Stimulated activated CD4-positive, alpha-beta T cell treated with anti-CD3 and anti-CD28 coated beads, Interleukin-1b, Interleukin-23, amount 100 ng/mL, for 48 hours (primary cell): Measurements from ENCODE around the gene KCTD14.
"Not testable (repeated sequence)": the region's sequence is repeated elsewhere in the genome, so short reads cannot be mapped to it uniquely, and the experiment has no call there.

ENCODE experiments used
- DNase-seq: peaks from one replicate; pipeline ENCODE4 v3.0.0-alpha.2; 2020

The KCTD14 gene

DNA sequence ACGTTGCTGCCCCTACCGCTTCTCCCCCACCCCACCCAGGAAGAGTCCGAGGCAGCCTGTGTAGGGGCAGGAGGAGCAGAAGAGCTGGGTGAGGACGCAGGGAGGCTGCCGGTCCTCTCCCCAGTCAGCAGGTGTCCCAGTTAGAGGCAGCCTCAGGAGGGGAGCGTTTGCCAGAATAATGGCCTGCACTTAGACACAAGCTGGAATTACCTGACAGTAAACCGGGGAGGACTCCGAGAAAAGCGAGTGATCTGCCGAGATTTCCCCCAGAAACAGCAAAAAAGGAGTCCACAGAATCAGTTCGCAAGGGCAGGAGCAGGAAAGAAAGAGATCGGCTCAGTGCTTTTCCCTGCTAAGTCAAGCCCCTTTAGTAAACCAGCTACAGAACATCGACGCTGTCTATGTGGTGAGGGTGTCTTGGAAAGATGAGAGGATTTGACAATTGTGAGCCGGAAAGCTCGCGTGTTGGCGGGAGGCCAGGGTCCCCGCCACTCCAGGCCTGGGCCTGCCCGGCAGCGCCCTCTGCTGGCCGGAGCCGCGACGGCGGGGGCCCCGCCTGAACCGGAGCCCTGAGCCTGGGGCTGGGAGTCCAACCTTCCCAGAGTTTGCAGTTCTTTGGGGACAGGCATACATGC, 22.9 kb upstream of the KCTD14 start:
- peak; percentile 70 for DNase-seq

DNA sequence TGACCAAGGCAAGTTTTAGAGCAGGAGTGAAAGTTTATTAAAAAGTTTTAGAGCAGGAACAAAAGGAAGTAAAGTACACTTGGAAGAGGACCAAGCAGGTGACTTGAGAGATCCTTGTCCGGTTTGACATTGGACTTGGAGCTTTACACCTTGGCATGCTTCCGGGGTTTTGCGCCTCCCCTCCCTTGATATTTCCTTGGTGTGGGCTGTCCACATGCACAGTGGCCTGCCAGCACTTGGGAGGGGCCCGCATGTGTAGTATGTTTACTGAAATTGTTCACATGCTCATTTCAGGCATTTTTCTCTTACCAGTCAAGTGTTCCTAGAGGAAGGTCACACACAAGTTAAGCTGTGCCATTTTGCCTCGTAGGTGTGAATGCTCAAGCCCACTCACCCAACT, 21.6 kb upstream of the KCTD14 start:
- DNase-seq = no peak

DNA sequence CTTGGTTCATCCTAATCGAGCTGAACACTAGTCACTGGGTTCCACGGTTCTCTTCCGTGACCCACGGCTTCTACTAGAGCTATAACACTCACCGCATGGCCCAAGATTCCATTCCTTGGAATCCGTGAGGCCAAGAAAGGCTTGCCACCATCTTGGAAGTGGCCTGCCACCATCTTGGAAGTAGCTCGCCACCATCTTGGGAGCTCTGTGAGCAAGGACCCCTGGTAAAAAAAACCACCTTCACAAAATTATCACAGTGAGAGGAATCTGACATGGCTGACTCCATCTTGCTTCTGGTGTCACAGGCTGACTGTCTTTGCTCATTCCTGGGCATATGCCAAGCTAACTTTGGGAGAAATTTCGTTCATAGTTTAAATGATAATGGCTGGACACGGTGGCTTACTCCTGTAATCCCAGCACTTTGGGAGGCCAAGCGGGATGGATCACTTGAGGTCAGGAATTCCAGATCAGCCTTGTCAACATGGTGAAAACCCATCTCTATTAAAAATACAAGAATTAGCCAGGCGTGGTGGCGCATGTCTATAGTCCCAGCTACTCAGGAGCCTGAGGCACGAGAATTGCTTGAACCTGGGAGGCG, 18.9 kb upstream of the KCTD14 start:
- no peak for DNase-seq

DNA sequence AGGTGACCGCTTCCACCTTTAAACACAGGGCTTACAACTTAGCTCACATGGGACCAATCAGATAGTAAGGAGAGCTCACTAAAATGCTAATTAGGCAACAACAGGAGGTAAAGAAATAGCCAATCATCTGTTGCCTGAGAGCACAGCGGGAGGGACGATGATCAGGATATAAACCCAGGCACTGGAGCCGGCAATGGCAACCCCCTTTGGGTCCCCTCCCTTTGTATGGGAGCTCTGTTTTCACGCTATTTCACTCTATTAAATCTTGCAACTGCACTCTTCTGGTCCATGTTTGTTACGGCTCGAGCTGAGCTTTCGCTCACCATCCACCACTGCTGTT, 18.3 kb upstream of the KCTD14 start:
- not testable (repeated sequence) for DNase-seq

DNA sequence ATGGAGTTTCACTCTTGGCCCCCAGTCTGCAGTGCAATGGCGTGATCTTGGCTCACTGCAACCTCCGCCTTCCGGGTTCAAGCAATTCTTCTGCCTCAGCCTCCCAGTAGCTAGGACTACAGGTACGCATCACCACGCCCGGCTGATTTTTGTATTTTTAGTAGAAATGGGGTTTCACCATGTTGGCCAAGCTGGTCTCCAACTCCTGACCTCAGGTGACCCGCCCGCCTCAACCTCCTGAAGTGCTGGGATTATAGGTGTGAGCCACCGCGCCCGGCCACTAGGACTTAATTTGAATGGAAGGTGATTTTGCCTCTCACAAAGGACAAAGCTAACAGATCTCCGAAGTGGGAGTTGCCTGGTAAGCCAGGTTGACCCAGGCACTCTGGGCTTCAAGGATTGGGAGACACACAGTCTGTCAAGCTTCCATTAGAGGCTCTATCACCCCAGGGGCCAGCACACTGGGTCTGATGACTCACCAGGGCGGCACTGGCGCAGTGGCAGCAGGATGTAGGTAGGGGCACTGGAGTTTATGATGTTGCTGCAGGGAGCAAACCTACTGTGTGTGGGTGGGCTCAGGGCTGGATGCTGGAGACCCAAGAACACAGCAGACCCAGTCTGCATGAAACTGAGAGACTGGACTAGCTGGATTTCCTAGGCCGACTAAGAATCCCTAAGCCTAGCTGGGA, 17.8 kb upstream of the KCTD14 start:
- no peak for DNase-seq

DNA sequence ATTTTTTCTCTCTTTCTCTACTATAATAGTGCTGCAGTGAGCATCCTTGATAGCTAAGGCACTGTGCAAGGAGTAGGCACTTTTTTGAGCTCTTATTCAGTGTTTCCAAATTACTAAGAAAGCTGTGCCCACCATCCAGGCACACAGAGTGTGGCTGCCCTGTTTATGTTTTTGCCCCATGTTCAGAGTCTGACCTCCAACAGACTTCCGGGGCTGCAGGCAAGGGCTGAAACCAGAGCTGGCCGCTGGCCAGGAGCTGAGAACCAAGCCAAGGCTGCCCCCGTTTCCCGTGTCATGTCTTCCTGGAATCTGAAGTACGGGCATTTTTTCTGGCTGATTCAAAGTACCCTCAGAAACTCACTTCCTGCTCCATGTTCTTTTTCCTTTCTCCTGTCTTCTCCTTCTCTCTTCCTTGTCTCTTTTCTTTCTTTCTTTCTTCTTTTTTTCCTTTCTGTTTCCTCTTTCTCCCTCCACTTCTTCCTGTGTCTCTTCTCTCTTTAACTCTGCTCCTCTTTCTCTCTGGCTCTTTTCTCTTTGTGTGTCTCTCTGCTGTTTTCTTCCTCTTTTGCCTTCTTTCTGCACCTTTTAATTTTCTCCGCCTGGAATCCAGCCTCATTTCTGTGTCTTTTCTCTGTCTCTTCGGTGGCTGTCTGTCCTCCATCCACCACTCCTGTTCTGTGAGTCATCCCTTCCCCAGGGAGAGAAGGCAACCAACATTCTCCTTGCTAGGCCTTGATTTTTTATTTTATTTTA, 17.0 kb upstream of the KCTD14 start:
- no peak for DNase-seq

DNA sequence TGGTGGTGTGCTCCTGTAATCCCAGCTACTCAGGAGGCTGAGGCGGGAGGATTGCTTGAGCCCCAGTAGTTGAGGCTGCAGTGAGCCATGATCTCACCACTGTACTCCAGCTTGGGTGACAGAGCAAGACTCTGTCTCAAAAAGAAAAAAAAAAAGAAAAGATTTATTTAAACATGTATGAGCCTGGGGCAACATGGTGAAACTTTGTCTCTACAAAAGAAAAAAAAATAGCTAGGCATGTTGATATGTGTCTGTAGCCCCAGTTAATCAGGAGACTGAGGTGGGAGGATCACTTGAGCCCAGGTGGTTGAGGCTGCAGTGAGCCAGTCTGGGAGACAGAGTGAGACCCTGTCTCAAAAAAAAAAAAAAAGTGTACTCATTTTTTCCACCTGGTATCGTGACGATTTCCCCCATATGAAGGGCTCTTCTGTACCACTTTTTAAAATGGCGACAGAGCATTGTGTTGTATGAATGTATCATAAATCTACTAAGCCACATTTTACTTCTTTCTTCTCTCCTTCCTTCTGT, 16.4 kb upstream of the KCTD14 start:
- DNase-seq = no peak

DNA sequence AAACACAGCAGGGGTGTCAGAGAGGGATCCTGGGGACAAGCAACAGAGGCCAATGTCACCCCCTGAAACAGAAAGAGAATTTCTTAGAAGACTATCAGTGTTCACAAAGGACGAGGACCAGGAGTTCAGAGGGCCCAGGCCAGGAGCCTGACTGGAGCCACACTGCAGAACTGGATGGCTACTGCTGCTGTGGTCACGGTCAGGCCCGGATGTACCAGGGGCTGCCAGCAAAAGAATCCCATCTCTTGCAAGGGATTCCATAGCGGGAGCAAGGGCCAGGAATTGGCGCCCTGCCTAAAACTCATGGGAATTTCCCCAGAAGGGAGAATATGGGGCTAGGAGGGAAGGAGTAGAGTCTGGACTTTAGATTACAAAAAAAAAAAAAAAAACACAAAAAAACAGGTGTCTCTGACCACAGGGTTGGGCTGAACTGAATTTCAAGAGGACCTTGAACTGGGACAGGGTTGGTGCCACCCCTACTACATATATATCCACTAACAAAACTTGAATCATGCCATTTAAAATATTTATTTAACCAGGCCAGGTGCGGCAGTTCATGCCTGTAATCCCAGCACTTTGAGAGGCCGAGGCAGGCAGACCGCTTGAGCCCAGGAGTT, 15.7 kb upstream of the KCTD14 start:
- DNase-seq = no peak

DNA sequence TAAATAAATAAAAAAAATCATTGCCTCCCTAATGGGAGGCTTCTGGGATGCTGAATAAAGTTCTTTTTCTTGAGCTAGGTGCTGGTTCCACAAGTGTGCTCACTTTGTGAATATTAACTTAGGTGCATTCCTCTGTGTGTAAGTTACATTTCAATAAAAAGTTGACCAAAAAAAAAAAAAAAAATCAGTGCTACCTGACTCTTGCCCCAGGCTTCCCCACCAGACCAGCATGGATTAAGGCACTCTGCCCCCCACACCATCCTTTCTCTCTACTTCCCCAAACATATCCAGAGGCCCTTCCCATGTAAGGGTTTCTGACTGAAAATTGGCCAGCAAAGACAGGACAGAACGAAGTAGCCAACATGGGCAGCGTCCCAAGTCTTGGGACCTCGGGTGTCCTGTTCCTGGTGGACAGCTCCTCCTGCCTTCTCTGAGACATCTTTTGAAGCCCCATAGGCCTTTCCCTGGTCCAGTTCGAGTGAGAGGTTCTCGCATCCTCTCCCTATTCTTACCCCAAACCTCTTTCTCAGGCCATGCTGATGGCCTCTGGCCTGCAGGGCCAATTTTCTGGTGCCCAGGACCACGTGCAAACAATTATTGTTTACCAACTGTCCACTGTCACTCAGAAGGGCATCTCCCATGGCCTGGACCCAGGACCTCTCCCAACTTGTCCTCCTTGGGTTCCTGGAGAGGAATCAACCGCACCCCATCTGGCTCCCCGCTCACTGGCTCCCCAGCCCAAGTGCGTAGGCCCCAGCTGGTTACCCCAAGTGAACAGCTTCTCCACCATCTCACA, 14.9 kb upstream of the KCTD14 start:
- no peak for DNase-seq

DNA sequence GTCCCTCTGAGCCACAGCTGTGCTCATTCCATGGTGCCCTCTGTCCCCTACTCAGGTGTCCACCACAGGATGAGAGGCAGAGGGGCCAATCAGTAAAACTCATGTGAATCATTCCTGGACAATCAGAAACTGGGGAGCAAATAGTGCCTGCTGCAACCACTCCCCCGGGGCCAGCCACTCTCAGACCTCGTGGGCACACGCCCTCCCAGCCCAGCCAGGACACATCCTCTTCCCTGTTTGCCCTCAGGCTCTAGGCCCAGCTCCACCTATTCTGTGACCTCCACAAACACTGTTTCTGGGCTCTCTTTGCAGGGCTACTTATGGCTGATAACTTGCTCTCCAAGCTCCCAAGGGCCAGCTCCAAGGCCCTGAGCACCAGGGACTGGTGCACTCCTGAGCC, 14.0 kb upstream of the KCTD14 start:
- DNase-seq = no peak

DNA sequence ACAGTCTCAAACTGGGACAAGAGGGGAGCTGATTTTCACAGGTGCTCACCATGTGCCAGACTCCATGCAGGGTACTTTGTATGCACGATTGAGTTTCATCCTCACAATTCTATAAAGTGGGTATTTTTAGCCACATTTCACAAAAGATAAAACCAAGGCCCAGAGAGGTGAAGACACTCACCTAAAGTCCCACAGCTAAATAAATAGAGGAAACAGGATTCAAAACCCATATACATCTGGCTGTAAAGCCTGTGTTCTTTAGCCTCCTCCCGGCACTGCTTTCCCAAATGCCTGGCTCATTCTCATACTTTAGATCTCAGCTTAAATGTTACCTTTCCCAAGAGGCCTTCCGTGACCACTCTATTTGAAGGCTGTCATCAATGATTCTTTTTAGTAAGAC, 13.2 kb upstream of the KCTD14 start:
- DNase-seq = no peak

DNA sequence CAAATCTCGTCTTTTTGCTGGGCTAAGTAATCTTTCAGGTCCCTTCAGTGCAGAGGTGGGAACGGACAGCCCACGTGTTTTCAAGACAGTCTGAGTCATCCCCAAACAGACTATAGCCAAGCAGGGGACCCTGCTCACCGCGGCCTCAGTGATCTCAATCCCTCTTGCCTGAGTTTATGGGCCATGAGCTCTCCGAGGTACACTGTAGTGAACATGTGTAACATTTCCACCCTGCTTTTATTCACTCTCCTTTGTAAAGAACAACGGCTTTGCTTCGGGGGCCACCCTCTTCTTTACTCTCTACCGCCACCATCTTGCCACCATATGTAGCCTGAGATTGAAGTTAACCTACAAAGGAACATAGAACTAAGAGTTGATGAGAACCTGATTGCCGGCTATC, 11.5 kb upstream of the KCTD14 start:
- DNase-seq = no peak

DNA sequence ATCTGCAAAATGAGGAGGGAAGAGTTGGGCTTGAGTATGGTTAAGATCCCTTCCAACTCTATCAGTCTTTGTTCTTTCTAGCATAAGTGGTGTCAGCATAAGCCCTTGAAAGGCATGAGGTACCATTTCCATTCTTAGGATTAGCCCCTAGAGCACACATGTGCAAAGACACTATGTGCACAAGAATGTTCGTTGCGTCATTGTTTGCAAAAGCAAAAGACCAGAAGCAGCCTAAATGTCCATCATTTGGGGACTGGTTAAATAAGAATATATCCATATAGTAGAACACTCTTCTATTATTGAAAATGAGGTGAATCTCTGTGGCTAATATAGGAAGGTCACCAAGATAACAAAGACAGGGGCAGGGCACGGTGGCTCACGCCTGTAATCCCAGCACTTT, 10.0 kb upstream of the KCTD14 start:
- DNase-seq = no peak

DNA sequence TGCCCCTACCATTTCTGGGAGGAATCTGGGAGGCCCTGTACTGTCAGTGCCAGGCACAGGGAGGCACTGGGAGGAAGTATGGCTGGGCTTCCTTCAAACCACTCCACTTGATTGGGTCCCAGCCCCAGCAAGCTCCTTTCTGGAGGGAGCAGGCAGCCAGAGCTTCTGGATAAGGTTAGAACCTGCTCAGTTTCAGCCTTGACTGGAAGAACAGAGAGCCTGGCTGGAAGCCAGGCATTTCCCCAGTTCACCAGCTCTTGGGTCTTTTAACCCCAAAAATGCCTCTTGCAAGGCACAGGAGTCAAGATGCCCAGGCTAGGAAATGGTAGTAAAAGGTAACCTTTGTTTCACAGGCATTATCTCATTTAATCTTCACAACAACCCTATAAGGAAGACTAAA, 9.0 kb upstream of the KCTD14 start:
- DNase-seq = no peak

DNA sequence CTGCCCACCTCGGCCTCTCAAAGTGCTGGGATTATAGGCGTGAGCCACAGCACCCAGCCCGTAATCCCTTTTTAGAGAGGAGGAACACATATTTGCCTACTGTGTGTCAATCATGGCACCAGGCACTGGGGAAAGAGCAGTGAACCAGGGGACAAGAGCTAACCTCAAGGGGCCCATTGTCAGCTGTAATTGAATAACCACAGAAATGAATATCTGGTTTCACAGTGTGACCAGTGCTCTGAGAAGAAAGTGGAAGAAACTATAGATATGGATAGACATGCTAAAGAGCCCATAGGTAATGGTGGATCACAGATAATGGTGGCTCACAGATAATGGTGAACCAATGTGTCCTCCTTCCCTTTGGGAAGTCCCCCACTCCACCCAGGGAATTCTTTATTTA, 8.6 kb upstream of the KCTD14 start:
- DNase-seq = no peak

DNA sequence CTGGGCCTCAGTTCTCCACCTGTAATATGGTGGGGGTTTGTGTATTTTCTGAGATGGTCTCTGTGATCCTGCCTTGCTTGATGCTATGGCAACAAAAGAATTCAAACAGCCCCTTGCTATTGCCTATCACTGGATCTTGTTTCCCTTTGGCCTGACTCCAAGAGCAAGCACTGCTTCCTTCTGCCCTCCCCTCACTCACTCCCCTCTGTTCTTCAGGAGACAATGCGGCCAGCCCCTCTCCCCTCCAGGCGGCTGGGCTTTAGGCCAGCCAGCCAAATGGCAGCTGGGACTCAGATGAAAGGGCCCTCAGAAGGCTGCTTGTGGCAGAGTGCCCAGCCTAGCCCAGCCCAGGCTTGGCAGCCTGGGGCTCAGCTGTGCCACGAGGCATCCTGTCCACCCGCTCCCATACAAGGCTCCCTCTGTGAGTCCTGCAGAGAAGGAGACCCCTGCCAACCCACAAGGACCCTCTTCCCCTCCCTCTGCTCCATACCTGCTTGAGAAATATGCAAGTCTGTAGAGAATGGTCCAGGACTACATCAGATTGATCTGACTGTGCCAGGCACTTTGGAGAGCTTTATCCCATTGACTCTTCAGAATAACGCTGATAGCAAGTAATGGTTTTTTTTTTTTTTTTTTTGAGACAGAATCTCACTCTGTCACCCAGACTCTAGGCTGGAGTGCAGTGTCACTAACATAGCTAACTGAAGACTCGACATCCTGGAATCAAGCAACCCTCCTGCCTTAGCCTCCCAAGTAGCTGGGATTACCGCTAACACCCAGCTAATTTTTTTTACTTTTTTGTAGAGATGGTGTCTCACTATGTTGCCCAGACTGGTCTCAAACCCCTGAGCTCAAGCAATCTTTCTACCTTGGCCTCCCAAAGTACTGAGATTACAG, 7.6 kb upstream of the KCTD14 start:
- DNase-seq = no peak

DNA sequence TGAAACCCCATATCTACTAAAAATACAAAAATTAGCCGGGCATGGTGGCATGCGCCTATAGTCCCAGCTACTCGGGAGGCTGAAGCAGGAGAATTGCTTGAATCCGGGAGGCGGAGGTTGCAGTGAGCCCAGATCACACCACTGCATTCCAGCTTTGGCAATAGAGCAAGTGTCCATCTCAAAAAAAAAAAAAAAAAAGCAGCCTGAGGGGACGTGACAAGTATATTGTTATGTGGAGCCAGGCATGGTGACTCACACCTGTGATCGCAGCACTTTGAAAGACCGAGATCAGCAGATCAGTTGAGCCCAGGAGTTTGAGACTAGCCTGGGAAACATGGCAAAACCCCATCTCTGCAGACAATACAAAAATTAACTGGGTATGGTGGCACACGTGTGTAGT, 5.3 kb upstream of the KCTD14 start:
- not testable (repeated sequence) for DNase-seq

DNA sequence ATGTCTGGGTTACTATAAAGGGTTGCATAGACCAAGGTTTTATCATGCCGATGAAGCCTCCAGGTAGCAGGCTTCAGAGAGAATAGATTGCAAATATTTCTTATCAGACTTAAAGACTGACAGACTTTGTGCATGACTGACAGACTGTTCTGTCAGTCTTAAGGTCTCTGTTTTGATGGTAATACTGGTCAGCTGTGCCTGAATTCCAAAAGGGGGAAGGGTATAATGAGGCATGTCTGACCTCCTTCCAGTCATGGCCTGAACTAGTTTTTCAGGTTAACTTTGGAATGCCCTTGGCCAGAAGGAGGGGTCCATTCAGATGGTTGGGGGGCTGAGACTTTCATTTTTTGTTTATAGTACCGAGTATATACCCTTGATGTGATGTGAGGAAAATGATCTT, 4.7 kb upstream of the KCTD14 start:
- no peak for DNase-seq

DNA sequence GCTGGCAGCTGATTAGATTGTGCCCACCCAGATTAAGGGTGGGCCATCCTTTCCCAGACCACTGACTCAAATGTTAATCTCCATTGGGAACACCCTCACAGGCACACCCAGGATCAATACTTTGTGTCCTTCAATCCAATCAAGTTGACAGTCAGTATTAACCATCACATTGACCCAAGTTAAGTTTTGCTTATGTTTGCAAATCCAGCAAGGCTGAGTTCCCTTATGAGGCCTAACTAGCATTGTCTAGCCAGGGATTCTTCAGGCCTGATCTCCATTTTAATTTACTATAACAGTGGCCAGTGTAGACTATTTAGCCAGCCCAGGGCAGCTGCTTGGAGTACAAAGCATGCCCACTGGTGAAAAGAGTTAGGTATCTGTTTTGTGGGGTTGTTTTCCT, 2.3 kb upstream of the KCTD14 start:
- no peak for DNase-seq

DNA sequence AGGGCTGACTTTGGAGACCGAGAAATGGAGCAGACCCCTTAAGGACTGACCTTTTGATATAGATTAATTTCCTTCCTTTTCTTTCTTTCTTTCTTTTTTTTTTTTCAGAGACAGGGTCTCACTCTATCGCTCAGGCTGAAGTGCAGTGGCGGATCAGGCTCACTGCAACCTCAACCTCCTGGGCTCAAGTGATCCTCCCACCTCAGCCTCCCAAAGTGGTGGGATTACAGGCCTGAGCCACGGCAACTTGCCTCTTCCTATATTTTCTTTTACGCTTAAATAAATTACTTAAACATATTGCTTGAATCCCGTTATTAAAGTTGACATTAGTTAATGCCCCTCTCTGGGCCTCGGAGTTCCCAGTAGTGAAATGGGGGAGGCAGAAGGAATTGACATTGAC, 350 bp upstream of the KCTD14 start:
- DNase-seq = no peak

DNA sequence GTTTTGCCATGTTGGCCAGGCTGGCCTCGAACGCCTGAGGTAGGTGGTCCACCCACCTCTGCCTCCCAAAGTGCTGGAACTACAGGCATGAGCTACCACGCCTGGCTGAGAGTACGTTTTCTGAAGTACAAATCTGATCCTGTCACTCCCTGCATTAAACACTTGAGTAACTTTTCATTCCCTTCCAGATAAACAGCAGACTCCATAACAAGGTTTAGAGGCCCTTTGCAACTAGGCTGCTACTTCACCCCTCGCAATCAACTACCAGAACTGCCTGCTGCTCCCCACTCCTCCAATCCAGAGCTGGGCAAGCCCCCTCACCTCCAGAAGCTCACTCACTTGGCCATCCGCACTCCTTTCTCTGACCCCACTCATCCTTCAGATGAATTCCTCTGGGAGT, 1.5 kb downstream of the KCTD14 start:
- DNase-seq = no peak
